HG03469 (cell line): Measurements from ENCODE around the gene TRPC1.
"Not testable (repeated sequence)": the region's sequence is repeated elsewhere in the genome, so short reads cannot be mapped to it uniquely, and the experiment has no call there.

Experiments
- ATAC-seq: cut with Tn5 transposase; IDR thresholded peaks from one replicate; pipeline ENCODE4 v1.9.1; 2021; ENCODE audit warnings: mild to moderate bottlenecking, moderate library complexity, moderate number of reproducible peaks; ENCODE audit not compliant: unreplicated experiment

TRPC1 gene

DNA sequence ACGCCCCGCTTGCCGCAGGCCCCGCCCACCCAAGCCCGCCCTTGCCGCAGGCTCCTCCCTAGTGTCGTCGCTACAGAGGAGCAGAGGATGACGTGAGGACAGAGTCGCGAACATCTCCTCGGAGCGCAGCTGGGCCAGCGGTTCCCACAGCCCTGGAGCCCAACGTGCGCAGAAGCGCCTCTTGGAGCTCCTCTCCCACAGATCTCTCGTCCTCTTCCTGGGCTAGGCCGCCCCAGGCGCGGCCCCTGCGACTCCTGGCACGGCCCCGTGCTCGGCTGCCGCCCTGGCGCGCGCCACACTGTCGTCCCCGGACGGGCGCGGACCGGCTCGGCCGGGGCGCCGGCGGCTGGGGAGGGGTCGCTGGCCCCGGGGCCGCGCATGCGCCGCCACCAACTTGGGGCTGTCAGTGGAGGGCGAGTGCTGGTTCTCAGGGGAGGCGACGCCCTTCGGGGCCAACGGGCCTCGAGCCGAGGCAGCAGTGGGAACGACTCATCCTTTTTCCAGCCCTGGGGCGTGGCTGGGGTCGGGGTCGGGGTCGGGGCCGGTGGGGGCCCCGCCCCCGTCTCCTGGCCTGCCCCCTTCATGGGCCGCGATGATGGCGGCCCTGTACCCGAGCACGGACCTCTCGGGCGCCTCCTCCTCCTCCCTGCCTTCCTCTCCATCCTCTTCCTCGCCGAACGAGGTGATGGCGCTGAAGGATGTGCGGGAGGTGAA lies at the start of gene TRPC1:
TSS of gene TRPC1 (plus strand) at position 67 of the 714 bp plus-strand sequence. CDS start at position 593, 526 bp downstream.
- ATAC-seq: peak; percentile 90

GRCh38 chr3:142676151-142676550 lies 47.7 kb upstream of the TRPC1 start:
- no peak for ATAC-seq

GRCh38 chr3:142680710-142681109 lies 43.1 kb upstream of the TRPC1 start:
- no peak for ATAC-seq

GRCh38 chr3:142690613-142691012 lies 33.2 kb upstream of the TRPC1 start:
- ATAC-seq: no peak

GRCh38 chr3:142691527-142691926 lies 32.3 kb upstream of the TRPC1 start:
- no peak for ATAC-seq

DNA sequence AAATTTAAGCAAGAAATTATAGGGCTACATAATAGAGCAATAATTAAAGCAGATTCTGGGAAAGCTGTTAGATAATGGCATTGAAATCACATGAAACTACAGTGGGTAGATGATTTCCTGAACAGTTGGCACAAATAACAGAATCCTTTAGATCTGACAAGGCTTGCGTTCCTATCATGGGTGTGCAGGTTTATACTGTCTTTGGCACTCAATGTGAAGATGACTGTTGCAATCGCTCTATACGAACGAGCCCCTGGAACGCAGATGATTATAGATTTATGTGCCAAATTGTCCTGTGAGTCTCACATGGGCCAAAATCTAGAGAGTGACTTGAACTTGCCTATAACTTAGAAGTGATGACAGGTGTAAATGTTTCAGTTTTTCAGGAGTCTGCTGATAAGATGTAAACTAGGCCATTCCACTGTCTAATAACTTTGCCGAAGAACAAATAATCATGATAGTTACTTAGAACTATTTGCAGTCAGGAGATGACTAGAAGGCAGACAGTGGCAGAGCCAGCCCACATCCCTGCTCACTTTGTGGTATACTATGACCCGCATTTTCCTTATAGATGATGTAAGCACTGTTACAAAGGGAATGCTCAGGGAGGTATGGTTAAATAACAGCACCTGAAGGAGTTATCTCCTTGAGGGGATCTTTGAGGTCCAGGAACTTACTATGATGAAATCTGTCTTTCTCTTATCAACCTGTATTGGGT lies 30.5 kb upstream of the TRPC1 start:
- ATAC-seq: no peak

DNA sequence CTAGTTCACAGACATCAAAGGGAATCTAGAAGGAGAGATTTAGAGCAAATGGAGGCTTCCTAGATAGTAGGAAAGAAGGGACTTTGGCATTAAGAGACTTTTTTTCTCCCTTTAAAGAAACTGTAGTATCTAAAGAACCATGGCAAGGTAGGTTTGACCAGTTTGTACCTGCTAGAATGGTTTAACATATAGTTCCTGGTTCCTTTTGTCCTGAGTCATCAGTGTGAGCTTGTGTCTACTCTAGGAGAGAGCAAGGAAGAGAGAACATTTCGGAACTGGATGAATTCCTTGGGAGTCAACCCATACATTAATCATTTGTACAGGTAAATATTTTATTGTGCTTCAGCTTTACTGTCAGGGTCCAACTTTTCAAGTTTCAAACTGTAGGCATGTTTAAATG lies 29.6 kb upstream of the TRPC1 start:
- no peak for ATAC-seq

DNA sequence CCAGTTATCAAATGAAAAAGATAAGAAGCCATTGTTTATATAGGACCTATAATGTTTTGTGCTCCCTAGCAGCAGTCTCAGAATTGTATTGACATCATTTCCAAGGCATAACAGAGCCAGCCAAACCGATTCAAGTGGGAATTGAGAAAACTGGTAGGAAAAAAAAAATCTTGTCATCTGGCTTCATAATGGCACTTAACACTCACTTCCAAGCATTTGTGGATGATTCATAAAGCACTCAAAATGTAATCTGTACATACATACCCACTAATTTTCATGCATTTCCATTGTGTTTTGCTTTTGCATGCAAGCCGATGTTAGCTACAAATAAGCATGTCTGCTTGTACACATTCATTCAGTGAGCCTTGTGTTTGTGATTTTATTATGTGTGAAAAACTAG lies 18.6 kb upstream of the TRPC1 start:
- ATAC-seq: no peak

- no peak for ATAC-seq
These were observed 17.3 kb upstream of the TRPC1 start for GRCh38 chr3:142706321-142707127.

GRCh38 chr3:142709207-142709606 lies 14.6 kb upstream of the TRPC1 start:
- no peak for ATAC-seq

- not testable (repeated sequence) for ATAC-seq
These were observed 9.0 kb upstream of the TRPC1 start for GRCh38 chr3:142714882-142715281.

DNA sequence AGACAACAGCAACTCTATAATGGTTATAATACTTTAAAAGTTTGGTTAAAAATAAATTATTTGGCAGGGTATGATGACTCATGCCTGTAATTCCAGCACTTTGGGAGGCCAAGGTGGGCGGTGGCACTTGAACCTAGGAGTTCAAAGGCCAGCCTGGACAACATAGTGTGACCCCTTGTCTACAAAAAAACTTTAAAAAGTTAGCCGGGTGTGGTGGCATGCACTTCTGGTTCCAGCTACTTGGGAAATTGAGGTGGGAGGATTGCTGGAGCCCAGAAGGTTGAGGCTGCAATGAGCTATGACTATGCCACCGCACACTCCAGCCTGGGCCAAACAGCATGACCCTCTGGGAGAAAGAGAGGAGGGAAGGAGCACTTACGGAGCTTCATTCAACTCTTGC lies 7.7 kb upstream of the TRPC1 start:
- no peak for ATAC-seq

- ATAC-seq: no peak
These were observed 218 bp upstream of the TRPC1 start for GRCh38 chr3:142723665-142723967.

DNA sequence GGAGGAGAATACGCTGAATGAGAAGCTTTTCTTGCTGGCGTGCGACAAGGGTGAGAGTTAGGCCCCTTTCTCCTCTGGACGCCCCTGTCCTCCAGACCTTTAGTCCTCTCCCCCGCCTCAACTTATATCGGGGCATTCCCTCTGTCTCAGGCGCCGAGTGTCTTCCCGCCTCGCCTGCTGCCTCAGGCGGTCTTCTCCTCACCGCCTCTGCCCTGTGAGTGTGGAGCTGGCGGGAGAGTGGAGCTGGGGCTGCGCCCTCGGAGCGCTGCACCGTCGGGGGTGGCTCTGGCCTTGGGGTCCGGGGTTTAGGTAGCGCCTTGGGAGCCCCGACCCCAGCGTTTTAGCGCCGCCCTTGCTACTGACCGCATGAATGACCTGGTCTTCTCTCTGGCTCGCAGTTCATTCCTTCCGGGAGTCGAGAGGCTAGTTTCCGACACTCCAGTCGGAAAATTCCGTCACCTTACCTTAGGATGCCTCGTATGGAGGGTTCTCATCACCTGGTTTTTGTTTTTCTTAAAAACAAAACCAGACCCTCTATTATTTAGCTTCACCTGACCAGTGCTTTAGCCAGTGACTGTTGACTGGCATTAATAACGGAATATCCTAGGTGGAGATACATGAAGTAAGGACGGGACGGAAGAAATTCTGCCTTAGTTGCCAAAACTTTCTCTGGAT lies 985 bp downstream of the TRPC1 start:
- no peak for ATAC-seq

DNA sequence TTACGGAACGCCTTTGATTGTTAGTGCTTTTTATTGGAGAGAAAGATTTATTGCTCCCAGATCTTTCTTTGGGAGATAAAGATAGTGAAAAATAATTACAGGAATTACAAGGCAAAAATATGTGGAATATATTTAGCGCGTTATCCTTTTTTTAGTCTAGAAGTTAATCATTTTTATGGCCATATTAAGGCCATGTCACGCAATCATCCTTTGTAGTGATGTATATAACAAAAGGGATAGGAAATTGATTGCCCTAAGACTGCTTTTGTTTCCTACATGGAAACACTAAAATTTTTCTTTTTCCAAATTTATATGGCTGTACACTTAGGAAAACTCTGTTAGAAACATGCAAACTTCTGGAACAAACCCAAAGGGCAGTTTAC lies 1.5 kb downstream of the TRPC1 start:
- no peak for ATAC-seq

GRCh38 chr3:142726017-142726416 lies 2.2 kb downstream of the TRPC1 start:
- no peak for ATAC-seq

DNA sequence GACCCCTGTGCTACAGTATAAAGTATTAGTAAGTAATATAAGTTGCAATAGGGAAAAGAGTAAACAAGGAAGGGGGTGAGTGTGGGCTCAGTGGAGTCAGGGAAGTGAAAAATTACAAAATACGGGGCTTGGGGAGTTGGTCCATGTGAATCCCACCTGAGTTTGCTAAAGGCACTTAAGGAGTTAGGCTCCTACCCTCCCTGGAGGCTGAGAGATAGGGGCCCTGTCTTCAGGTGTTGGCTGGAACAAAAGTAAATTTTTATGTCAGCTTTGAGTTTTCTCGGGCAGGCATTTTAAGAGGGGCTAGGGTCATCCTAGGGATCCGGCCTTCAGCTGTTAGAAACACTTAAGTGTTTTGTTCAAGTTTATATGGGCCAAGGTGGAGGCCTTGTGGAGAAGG lies 8.2 kb downstream of the TRPC1 start:
- no peak for ATAC-seq

GRCh38 chr3:142734834-142735233 lies 11.0 kb downstream of the TRPC1 start:
- no peak for ATAC-seq

- ATAC-seq: no peak
These were observed 11.6 kb downstream of the TRPC1 start for GRCh38 chr3:142735462-142735861.

DNA sequence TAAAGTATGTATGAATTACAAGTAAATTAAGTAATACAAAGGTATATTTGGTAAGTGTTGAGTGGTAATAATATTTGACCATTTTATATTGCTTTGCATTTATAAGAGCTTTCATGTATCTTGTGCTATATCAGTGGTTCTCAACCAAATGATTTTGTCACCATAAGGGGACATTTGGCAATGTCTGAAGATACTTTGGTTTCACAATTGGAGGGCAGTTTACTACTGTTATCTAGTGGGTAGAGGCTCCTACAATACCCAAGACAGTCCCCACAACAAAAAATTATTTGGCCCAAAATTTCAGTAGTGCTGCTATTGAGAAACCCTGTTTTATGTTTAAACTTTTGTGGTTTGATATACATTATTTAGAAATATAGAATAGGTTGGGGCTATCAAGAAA lies 14.6 kb downstream of the TRPC1 start:
- ATAC-seq: no peak

DNA sequence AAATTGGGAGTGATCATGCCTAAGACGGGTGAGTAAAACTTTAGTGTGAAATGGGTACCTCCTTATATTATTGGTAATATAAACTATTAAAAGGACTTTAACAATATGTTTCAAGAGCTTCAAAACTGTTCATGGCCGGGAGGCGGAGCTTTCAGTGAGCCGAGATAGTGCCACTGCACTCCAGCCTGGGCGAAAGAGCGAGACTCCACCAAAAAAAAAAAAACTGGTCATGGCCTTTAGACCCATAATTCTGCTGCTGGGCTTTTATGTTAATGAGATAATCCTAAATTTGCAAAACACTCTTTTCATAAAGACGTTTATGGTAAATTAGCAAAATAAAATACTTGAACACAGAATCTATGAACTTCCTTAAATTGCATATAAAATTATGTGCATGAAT lies 22.8 kb downstream of the TRPC1 start:
- no peak for ATAC-seq
